HFF-Myc (cell line): Measurements from ENCODE around the gene SEC23B.
A peak's percentile ranks its signal among the peaks of the same experiment; 100 is the strongest.

Experiments used
- DNase-seq: peaks from one replicate; pipeline ENCODE4 v3.0.0-alpha.2; 2011; ENCODE audit warnings: low read depth; ENCODE audit errors: extremely low read depth
- H3K4me3 ChIP-seq: replicated peaks from 2 replicates; pipeline ENCODE4 v1.5.1; 2011; ENCODE audit warnings: low read depth, mild to moderate bottlenecking, control low read depth, low read length
- TF ChIP-seq, protein P1 (sequence below): IDR thresholded peaks from 2 replicates; pipeline ENCODE4 v1.5.1; 2012; ENCODE audit warnings: mild to moderate bottlenecking, low read depth, low read length, control low read depth; ENCODE audit errors: missing control alignments

Gene SEC23B

GRCh38 chr20:18566892-18567738 is 59.4 kb downstream of the SEC23B start, which contains the start of gene SMIM26:
SMIM26 (plus strand) TSS chr20:18567432; CDS start chr20:18567479, 47 bp downstream.
- peak within 1 kb of the TSS; percentile 78 for H3K4me3 ChIP-seq
- TF ChIP-seq, protein P1, sequence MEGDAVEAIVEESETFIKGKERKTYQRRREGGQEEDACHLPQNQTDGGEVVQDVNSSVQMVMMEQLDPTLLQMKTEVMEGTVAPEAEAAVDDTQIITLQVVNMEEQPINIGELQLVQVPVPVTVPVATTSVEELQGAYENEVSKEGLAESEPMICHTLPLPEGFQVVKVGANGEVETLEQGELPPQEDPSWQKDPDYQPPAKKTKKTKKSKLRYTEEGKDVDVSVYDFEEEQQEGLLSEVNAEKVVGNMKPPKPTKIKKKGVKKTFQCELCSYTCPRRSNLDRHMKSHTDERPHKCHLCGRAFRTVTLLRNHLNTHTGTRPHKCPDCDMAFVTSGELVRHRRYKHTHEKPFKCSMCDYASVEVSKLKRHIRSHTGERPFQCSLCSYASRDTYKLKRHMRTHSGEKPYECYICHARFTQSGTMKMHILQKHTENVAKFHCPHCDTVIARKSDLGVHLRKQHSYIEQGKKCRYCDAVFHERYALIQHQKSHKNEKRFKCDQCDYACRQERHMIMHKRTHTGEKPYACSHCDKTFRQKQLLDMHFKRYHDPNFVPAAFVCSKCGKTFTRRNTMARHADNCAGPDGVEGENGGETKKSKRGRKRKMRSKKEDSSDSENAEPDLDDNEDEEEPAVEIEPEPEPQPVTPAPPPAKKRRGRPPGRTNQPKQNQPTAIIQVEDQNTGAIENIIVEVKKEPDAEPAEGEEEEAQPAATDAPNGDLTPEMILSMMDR: no peak
- peak; percentile 74 for DNase-seq

- TF ChIP-seq, protein P1: no peak
- no peak for DNase-seq
- peak overlapping the region; percentile 78 for H3K4me3 ChIP-seq
Observed at GRCh38 chr20:18567739-18568091, 60.0 kb downstream of the SEC23B start.

GRCh38 chr20:18571009-18571408 is 63.3 kb downstream of the SEC23B start:
- no peak overlapping the region for H3K4me3 ChIP-seq
- TF ChIP-seq, protein P1: no peak
- no peak for DNase-seq

- DNase-seq: no peak
- no peak overlapping the region for H3K4me3 ChIP-seq
- TF ChIP-seq, protein P1: no peak
Observed at GRCh38 chr20:18571578-18571977, 63.8 kb downstream of the SEC23B start.

DNA sequence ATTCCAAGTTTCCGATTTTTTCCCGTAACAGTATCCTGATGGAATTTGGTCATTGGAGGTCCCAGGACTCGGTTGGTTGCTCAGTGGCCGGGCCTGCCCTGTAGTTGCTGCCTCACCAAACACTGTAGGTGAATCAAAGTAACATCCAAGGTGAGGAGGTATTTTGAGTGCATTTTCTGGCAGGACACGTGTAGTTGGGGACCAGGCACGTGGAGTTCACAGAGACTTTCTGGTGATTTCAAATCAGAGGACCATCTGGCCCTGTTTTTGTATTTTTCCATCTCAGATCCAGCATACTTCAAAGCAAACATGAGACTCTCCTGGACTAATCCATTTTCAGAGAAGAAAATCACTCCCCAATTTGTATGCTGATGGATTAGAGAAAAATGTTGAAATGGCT is 70.2 kb downstream of the SEC23B start:
- no peak overlapping the region for H3K4me3 ChIP-seq
- TF ChIP-seq, protein P1: no peak
- DNase-seq: no peak

DNA sequence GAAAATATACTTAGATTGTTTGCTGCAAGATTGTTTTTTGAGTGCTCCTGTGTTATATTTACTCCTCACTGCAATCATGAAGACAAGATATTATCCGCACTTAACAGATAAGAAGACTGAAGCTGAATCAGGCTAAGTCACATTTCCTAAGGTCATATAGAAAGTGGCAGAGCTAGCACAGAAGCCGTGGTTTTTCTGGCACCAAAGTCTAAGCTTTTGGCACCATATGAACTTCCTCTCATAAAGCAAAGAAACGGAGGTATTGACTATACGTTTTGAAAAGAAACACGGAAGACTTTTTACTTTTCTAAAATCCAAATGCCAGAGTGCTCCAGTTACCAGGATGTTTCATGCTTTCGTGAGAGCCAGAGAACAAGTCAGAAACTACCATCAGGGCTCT is 70.8 kb downstream of the SEC23B start:
- TF ChIP-seq, protein P1: no peak
- no peak overlapping the region for H3K4me3 ChIP-seq
- no peak for DNase-seq
